Measurements from ENCODE around the gene JAG2. TPM values are rescaled to one million over a fixed set of nuclear protein-coding genes. Genes with fewer than 3 reads are reported as not detected.

JAG2 gene
- total and polyA plus RNA-seq, 2 donors from 2014 or later, result 6.3 to 26.1 TPM

DNA sequence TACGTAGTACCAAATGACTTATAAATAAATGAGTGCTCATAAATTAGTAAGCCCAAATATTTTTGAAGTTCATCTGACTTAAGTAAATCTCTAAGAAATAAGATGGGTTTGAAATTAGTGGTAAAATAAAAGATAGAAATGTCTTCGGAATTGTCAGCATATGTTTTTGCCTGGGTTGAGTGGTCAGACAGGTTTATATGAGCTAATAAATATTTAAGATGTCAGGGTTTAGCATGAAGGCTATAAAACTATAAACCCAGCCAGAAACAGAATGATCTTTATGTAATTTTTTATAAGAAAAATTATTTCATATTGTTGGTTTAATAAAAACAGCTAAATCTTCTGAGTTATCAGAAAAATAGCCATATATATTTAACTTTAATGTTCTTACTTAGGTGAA is 37.3 kb downstream of the JAG2 start:
- no peak for FAIRE-seq
- H3K9ac ChIP-seq (ENCODE audit: low read length in 3 of 3), result no peak overlapping the region
- TF ChIP-seq, protein P1, sequence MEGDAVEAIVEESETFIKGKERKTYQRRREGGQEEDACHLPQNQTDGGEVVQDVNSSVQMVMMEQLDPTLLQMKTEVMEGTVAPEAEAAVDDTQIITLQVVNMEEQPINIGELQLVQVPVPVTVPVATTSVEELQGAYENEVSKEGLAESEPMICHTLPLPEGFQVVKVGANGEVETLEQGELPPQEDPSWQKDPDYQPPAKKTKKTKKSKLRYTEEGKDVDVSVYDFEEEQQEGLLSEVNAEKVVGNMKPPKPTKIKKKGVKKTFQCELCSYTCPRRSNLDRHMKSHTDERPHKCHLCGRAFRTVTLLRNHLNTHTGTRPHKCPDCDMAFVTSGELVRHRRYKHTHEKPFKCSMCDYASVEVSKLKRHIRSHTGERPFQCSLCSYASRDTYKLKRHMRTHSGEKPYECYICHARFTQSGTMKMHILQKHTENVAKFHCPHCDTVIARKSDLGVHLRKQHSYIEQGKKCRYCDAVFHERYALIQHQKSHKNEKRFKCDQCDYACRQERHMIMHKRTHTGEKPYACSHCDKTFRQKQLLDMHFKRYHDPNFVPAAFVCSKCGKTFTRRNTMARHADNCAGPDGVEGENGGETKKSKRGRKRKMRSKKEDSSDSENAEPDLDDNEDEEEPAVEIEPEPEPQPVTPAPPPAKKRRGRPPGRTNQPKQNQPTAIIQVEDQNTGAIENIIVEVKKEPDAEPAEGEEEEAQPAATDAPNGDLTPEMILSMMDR (IDR thresholded peaks at IDR 0.05; ENCODE audit: borderline replicate concordance, extremely low read depth, insufficient read depth), result no peak
- no peak overlapping the region for H3K4me3 ChIP-seq (ENCODE audit: low read length in 3 of 3)
- H3K4me1 ChIP-seq (ENCODE audit: control insufficient read depth in 2 of 3, insufficient read depth in 2 of 3, low read depth in 1 of 3, low read length in 3 of 3), result no peaks in the 10 kb centered on the region
- no peak for DNase-seq
- intact Hi-C loops (cut with DNase I), result no loop called here
- H3K27ac ChIP-seq (ENCODE audit: low read depth in 2 of 2, low read length in 2 of 2), result no peak overlapping the region
- H3K36me3 ChIP-seq (ENCODE audit: control insufficient read depth in 2 of 3, insufficient read depth in 3 of 3, low read length in 3 of 3), result no peaks in the 10 kb centered on the region
- H3K27me3 ChIP-seq (ENCODE audit: control insufficient read depth, insufficient read depth, low read length), result no peaks in the 10 kb centered on the region
- no peaks in the 10 kb centered on the region for H3K9me3 ChIP-seq (ENCODE audit: control insufficient read depth in 2 of 3, insufficient read depth in 1 of 3, low read length in 3 of 3)

DNA sequence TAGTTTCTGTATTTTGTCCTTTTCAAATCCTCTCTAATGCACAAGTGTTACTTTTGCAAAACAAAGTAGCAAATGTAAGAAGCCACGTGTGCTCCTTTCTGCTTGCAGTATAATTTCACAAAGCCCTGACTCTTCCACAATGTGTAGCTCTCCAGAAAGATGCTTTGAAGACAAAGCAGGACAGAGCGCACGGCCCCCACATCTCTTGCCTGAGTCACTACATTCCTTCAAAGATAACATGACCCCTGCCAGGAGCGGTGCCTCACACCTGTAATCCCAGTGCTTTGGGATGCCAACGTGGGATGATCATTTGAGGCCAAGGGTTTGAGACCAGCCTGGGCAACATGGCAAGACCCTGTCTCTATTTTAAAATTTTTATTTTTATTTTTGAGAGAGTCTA is 40.5 kb downstream of the JAG2 start:
- Histone ChIP-seq H3K9me3 (ENCODE audit: control insufficient read depth in 2 of 3, insufficient read depth in 1 of 3, low read length in 3 of 3) (no peaks in the 10 kb centered on the region), H3K9ac (ENCODE audit: low read length in 3 of 3) (no peak overlapping the region), H3K27ac (ENCODE audit: low read depth in 2 of 2, low read length in 2 of 2) (no peak overlapping the region), H3K4me3 (ENCODE audit: low read length in 3 of 3) (no peak overlapping the region), H3K36me3 (ENCODE audit: control insufficient read depth in 2 of 3, insufficient read depth in 3 of 3, low read length in 3 of 3) (no peaks in the 10 kb centered on the region), H3K27me3 (ENCODE audit: control insufficient read depth, insufficient read depth, low read length) (no peaks in the 10 kb centered on the region), H3K4me1 (ENCODE audit: control insufficient read depth in 2 of 3, insufficient read depth in 2 of 3, low read depth in 1 of 3, low read length in 3 of 3) (no peaks in the 10 kb centered on the region)
- FAIRE-seq (no peak), DNase-seq (no peak)
- TF ChIP-seq, protein P1 (IDR thresholded peaks at IDR 0.05; ENCODE audit: borderline replicate concordance, extremely low read depth, insufficient read depth), result no peak
- intact Hi-C loops (cut with DNase I), result no loop called here

DNA sequence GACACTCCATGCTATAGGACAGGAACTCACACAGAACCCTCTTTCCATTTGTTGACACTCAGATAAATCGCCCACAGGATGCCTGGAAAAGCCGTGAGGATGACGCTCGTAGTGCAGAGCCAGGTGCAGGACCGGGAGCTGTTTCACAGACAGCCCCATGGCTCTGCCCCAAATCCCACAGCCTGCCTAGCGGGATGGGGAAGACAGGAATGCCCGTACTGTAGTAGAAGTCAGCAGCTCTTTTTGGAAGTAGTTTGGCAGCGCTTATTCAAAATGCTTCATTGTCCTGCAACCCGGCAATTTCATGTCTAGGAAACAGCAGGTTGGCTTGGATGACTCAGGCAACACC is 41.6 kb downstream of the JAG2 start:
- H3K27ac ChIP-seq (ENCODE audit: low read depth in 2 of 2, low read length in 2 of 2), result no peak overlapping the region
- no peak overlapping the region for H3K9ac ChIP-seq (ENCODE audit: low read length in 3 of 3)
- FAIRE-seq (no peak), DNase-seq (no peak)
- H3K4me3 ChIP-seq (ENCODE audit: low read length in 3 of 3), result no peak overlapping the region
- TF ChIP-seq, protein P1 (IDR thresholded peaks at IDR 0.05; ENCODE audit: borderline replicate concordance, extremely low read depth, insufficient read depth), result no peak
- H3K36me3 ChIP-seq (ENCODE audit: control insufficient read depth in 2 of 3, insufficient read depth in 3 of 3, low read length in 3 of 3), result no peaks in the 10 kb centered on the region
- no peaks in the 10 kb centered on the region for H3K27me3 ChIP-seq (ENCODE audit: control insufficient read depth, insufficient read depth, low read length)
- H3K4me1 ChIP-seq (ENCODE audit: control insufficient read depth in 2 of 3, insufficient read depth in 2 of 3, low read depth in 1 of 3, low read length in 3 of 3), result no peaks in the 10 kb centered on the region
- H3K9me3 ChIP-seq (ENCODE audit: control insufficient read depth in 2 of 3, insufficient read depth in 1 of 3, low read length in 3 of 3), result peaks cover 0 to 7% (median 2%) of the 10 kb centered on the region in 3 donors
- intact Hi-C loops (cut with DNase I), result no loop called here

All from kidney (tissue), 14 donors.